HG02763 (cell line): ENCODE results near the gene ARHGEF2.

ENCODE experiments used
- ATAC-seq: cut with Tn5 transposase; IDR thresholded peaks from one replicate; pipeline ENCODE4 v1.9.1; 2021; ENCODE audit warnings: mild to moderate bottlenecking, moderate library complexity; ENCODE audit not compliant: unreplicated experiment

The ARHGEF2 gene

DNA sequence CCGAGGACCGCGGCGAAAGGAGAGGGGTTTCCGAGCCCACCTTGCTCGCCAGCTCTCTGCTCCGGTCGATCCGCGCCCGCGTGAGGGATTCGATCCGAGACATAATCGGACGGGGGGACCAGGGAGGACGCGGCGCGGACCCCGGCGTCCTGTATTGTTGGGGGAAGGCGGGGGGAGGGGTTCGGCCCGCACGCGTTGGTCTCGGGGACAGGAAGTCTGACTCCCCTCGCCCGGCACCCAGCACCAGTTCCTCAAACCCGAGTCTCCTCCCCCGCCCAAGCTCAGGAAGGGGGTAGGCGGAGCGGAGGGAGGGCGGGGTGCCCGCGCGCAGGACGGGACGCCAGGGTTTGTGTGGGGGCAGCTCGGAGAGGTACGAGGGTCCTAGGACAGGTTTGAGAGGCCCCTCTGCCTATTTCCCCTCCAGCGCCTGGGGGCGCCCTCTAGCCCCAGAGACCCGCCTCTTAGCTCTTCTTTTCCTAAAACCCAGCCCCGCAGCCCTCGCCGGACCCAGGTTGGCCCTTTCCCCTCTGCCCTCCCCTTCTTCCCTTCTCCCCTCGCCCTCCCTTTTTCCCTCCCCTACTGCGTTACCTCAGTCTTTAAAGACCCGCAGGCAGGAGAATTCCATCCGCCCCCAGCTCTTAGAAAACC lies at the start of gene ARHGEF2:
ARHGEF2 (minus strand) TSS at position 223 of the 648 bp plus-strand sequence; CDS start at position 103, 120 bp downstream.
- peak; percentile 35 for ATAC-seq

DNA sequence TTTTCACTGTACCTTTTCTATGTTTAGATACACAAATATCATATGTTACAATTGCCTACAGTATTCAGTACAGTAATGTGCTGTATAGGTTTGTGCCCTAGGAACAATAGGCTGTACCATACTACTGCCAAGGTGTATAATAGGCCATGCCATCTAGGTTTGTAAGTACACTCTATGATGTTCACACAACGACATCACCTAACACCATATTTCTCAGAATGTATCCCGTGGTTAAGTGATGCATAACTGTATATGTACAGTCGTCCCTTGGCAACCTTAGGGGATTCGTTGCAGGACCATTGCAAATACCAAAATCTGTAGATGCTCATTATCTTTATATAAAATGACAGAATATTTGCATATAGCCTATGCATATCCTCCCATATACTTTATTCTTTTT lies 48.2 kb upstream of the ARHGEF2 start:
- ATAC-seq, result no peak

- no peak for ATAC-seq
Observed at GRCh38 chr1:156025876-156026275, 47.5 kb upstream of the ARHGEF2 start.

DNA sequence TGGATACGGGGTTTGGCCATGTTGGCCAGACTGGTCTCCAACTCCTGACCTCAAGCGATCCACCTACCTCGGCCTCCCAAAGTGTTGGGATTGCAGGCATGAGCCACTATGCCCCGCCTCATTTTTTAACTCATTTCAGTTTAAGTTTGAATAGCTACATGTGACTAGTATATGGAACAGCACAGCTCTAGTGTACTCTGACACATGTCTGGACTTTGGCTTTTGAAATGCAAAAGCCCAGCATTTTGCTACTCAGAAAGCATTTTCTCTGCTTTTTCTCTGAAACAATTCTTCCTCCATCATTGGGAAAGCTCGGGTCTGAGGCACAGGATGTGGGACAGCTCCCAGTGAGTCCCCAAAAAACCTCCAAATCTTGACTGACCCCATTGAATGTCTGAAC lies 46.5 kb upstream of the ARHGEF2 start:
- ATAC-seq, result no peak

DNA sequence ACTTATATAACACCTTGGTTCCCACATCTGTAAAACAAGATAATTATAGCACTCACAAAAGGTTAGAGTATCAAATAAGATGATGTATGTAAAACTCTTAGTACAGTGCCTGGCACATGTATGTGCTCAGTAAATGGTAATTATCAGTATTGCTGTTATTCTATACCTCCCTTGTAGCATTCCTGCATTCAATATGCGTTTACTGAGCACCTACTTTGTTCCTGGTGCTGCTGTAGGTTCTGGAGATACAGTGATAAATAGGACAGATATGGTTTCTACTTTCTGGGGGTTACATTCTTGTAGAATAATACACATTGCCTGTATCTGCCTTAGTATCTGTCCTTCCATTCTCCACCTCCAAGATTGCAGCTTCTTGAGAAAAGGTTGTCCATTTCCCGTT lies 43.6 kb upstream of the ARHGEF2 start:
- no peak for ATAC-seq

DNA sequence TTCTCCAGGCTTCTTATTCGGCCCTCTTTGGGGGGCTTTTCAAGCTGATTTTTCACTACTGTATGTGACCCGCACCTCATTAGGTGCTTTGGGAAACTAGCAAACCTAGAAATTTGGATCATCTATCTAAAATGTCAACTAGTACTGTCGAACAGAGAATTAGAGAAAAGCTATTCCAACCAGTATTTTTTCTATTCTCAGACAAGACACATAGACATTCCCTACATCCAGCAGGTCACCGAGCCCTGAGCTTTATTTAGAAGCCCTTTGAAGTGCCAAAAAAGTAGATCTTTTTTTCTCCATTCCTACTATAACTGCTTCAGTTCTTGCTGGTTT lies 42.7 kb upstream of the ARHGEF2 start:
- ATAC-seq, result no peak

DNA sequence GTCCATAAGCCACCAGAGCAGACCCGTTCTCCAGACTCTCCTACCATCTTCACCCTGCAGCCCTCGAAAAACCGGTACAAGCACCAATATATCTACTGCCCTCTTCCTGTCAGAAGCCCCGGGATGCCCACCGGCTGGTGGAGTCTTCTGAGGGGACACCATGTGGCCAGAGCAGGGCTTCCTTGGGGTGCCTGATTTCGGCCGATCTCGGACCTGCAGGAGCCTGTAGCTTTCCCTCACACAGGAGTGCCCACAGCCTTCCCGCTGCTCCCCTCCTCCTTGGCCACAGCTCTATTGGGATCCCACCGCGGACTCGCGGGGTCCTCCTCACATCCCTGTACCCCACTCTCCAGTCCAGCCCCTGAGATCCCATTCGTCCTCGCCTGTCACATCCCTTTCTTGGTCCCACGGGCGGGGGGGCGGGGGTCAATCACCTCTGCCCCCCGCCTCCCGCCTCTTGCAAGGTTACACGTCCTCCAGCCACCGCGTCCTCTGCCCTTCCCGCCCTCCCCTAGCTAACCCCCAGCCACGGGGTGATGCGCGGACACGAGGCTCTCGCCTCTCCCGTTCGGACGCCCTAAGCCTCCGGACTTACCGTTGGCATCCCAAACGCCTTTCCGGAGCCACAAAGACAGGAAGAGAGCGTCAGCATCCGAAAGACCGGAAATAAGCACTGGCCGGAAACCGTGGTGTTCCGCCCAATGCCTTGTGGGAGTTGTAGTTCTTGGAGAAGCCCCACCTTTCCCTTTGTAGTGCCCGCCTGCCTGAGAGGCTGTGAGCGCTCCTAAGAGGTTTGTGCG lies 42.1 kb upstream of the ARHGEF2 start, which contains the start of gene SSR2:
SSR2 (minus strand) TSS at position 659 of the 800 bp plus-strand sequence. CDS start 784 bp downstream, outside the sequence.
- ATAC-seq, result peak; percentile 93

- ATAC-seq, result no peak
Observed at GRCh38 chr1:156019946-156020292, 41.6 kb upstream of the ARHGEF2 start.

DNA sequence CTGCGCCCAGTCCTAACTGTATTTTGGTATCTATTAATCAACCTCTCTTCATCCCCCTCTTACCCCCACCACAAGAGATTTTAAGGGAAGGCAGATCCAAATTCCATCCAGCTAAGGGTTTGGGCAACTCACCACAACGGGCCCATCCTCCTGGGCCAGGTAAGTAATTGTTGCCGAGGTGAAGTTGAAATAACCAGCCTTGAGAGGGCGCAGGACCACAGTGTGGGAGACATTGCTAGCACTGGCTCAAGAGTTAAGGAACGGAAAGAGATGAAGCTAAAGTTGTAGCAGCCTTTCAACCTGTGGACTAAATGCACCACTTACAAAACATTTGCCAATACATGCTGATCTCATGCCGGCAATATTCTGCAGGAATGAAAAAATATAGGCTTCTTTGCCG lies 36.5 kb upstream of the ARHGEF2 start:
- no peak for ATAC-seq

DNA sequence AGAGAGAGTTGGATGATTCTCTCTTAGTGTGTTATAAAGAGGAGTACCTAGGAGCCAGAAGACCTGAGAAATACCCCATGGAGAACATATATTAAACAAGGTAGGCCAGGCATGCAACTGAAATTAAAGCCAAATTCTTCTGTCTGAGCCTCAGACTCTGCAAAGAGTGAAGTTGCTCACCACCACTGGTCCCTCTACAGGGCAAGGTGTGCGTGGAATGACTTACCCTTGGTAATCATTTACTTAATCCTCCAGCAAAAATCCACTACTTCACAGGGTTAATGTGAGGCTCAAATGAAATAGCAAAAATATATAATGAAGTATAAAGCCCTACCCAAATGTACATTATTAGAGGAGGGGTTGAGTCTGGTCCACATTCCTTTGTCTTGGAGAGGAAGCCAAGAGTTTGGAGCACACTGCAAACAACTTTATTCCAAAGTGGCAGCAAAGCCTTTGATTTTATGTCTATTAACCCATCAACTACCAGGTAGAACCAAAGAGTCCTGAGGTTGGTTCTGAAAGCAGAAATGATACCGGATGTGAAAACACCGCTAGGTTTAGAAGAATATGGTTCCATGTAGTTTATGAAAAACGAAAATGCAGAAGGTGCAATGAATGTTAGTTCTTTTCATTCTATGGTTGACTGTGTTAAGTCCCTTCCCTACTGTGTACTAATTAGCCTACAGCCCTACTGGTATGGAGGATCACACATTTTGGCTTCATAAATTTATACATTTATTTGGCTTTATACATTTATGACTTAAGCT lies 33.9 kb upstream of the ARHGEF2 start:
- peak; percentile 69 for ATAC-seq

- no peak for ATAC-seq
Observed at GRCh38 chr1:156009404-156009803, 31.1 kb upstream of the ARHGEF2 start.

- no peak for ATAC-seq
Observed at GRCh38 chr1:156006666-156007376, 28.5 kb upstream of the ARHGEF2 start.

DNA sequence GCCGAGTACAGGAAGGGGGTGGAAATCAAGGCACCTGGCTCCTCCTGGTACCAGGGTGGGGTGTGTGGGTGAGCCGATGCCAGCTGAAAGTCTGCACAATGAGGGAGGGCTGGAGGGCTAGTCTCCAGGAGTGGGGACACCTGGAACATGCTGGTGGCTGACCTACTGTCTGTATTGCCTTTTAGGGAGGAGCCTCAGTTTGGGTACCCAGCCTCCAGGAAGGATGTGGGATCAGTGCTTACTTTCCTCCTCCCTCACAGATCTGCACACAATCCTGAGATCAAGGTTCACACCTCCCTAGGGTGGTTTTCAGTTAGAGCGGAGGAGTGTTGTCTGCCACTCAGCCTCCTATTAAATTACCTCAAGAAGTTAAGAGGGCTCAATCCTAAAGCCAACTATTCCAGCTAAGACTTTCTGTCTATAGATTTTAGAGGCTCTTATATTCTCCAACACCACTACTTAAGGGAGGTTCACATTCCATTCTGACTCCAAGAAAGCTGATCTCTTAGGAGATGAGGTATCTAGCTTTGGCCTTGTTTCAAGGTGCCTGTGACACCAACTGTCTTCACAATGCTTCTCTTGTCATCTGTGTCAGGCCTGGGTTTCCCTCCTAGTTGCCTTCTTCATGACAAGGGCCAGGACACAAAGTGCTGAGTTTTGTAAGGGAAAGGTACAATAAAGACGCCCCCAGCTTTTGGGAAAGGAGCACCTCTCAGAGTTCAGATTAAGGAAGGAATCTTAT lies 26.7 kb upstream of the ARHGEF2 start:
- no peak for ATAC-seq

GRCh38 chr1:156003923-156004188 lies 25.5 kb upstream of the ARHGEF2 start:
- no peak for ATAC-seq

DNA sequence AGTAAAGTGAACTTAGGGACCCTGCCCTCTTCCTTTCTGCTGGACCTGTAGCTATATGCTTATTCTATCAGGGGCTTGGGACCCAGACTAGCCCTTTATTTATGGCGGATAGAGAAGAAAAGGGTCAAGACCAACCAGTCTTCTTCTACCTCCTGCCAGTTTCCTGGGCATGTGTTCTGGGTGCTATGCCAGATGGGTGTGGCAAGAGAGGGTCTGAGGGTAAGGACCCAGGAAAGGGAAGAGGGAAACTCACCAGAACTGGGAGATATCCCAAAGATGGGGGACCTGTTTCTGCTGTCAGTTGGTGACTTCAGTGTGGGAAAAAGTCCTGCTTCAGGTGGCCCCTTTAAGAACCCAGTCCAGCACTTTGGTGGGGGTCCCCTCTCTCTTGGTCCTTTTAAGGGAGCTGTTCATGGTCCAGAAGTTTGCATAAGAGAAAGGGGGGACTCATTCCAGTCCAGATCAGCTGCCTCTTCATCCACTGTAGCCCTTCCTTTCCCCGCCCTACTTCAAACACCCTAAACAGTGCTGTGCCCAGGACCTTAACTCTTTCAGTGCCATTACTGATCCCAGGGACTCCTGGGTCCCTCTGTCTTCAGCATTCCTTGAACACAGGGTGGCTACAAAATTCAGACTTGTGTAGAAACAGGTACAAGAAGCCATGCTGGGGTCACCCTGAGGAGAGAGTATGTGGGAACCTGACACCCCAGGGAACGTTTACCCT lies 24.0 kb upstream of the ARHGEF2 start:
- no peak for ATAC-seq

DNA sequence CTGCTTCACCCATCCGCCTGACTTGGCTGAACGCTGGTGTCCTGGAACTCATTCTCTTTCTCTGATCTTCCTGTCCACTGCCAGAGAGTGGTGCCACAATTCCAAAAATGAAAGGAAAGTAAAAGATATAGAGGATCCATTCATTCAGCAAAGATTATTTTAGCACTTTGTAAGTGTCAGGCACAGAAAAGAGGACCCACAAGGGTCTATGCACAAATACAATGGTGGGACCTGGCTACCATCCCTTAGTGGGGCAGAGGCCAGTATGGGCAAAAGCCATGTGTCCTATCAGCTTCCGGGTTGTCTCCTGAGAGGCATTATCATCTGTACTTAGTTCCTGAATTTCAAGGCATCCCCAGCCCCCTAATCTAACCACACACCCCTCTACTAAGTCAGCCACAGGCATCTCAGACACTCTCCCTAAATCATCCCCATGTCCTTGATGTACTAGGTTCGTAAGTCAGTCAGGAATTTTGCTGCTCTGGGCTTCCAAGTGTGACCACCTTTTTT lies 23.4 kb upstream of the ARHGEF2 start:
- no peak for ATAC-seq

GRCh38 chr1:156001021-156001661 lies 22.8 kb upstream of the ARHGEF2 start:
- no peak for ATAC-seq

DNA sequence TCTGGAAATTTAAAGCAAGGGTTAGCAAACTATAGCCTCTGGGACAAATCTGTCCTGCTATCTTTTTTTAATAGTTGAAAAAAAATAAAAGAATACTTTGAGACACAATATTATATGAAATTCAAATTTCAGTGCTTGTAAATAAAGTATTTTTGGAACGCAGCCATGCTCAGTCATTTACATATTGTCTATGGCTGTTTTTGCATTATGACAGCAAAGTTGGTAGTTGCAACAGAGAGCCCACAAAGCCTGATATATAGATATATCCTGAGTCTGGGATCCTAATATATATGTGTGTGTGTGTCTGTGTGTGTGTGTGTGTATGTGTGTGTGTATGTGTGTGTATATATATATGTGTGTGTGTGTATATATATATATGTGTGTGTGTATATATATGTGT lies 21.6 kb upstream of the ARHGEF2 start:
- no peak for ATAC-seq

DNA sequence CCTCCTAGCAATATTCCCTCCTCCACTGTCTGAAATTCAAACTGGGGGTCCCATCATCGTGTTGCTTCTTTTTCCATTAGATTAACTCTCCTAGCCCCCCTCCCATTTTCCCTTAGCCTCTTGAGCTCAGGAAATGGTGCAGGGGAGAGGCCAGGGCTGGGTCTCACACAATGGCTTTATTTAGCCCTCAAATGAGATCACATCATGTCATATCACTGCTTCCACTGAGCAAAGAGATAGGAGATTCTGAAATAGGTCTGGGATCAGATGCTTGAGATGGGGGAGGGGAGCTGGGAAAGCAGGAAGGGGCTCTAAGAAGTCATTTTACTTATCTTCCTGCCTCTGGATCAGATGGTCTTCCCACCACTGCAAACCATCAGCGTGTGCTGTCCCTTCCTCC lies 17.8 kb upstream of the ARHGEF2 start:
- no peak for ATAC-seq
